K562 (cell line): ENCODE data around the gene ATAD2B. TPM values are rescaled to one million over a fixed set of nuclear protein-coding genes. Genes with fewer than 3 reads are reported as not detected.
A peak's percentile ranks its signal among the peaks of the same experiment; 100 is the strongest.

Source experiments
- ATAC-seq: fragments of 200-7000 bp; cut with Tn5 transposase; 3 replicates; pipeline ENCODE4 v1.9.1; 2020; ENCODE audit warnings: moderate library complexity
- Bru-seq: library from RNA; stranded (reverse); fragments of 400-500 nt; gene quantifications from one replicate; lab custom pipeline; 2021; lab: Mats Ljungman, UMichigan
- BruChase-seq, 2 experiments: library from RNA; stranded (reverse); fragments of 400-500 nt; gene quantifications; one replicate each; lab custom pipeline; 2021; lab: Mats Ljungman, UMichigan
- BruUV-seq: library from RNA; stranded (reverse); fragments of 400-500 nt; replicated peaks from 2 replicates; lab custom pipeline; 2021; lab: Mats Ljungman, UMichigan
- CTCF ChIA-PET: fragments of 300-600 bp; formaldehyde crosslinking; extraction: SDS; loops from one replicate; lab custom pipeline; 2021; ENCODE audit warnings: low intra/inter-chr PET ratio; lab: Yijun Ruan, JAX
- POLR2A ChIA-PET: fragments of 300-600, 350-650 bp; sonication (Branson Sonifier 250); formaldehyde crosslinking; extraction: SDS; loops from one replicate; lab custom pipeline; 2021; ENCODE audit warnings: antibody characterized with exemption, inconsistent platforms; lab: Yijun Ruan, JAX
- DNase-seq, 4 experiments: peaks; one replicate each; pipeline versions ENCODE4 v3.0.0 to v3.0.0-alpha.2; 2011 to 2018; ENCODE audit warnings: low spot score in 3 of 4, mixed read lengths in 3 of 4; ENCODE audit errors: extremely low read depth in 1 of 4
- FAIRE-seq: peaks from 2 replicates; lab custom pipeline; 2011; peaks lifted over from hg19 to GRCh38; lab: Jason Lieb, UNC
- H2AFZ ChIP-seq: 2 replicates; pipeline ENCODE4 v1.6.0; 2011; ENCODE audit warnings: low read depth, low read length, control low read depth, inconsistent platforms
- H3K27ac ChIP-seq: fragments of 200-600 bp; 3 replicates; pipeline ENCODE4 v1.8.0; 2011; ENCODE audit warnings: low read depth, mild to moderate bottlenecking, control low read depth, inconsistent platforms, low read length, moderate library complexity, mixed read lengths; ENCODE audit errors: extremely low read depth
- H3K27me3 ChIP-seq, 2 experiments: fragments of 300-600 bp in 1 of 2; 2 replicates in 1 of 2; 3 replicates in 1 of 2; pipeline versions ENCODE4 v1.6.0 to v1.8.0; 2011; ENCODE audit warnings: inconsistent platforms in 2 of 2, low read length in 2 of 2, mild to moderate bottlenecking in 1 of 2, mixed read lengths in 1 of 2, moderate library complexity in 1 of 2; ENCODE audit not compliant: control insufficient read depth in 2 of 2, insufficient read depth in 2 of 2
- H3K36me3 ChIP-seq: fragments of 300-600 bp; 3 replicates; pipeline ENCODE4 v1.8.0; 2011; ENCODE audit warnings: mild to moderate bottlenecking, low read length, inconsistent platforms; ENCODE audit not compliant: control insufficient read depth, insufficient read depth
- H3K4me1 ChIP-seq, 2 experiments: fragments of 200-600 bp in 1 of 2; replicated peaks in 1 of 2; 2 replicates in 1 of 2; 3 replicates in 1 of 2; pipeline versions ENCODE4 v1.5.1 to v1.8.0; 2011; ENCODE audit warnings: inconsistent platforms in 2 of 2, low read length in 2 of 2, mild to moderate bottlenecking in 1 of 2, mixed read lengths in 1 of 2, moderate library complexity in 1 of 2; ENCODE audit not compliant: control insufficient read depth in 2 of 2, insufficient read depth in 2 of 2
- H3K4me2 ChIP-seq: 2 replicates; pipeline ENCODE4 v1.6.1; 2011; ENCODE audit warnings: low read length, control low read depth, inconsistent platforms, mixed read lengths; ENCODE audit not compliant: insufficient read depth
- H3K4me3 ChIP-seq: fragments of 200-600 bp; sonication (generic), shearing (Covaris generic); 2 replicates; pipeline ENCODE4 v1.5.1; 2016; ENCODE audit warnings: control low read depth, inconsistent platforms
- H3K79me2 ChIP-seq: fragments of 200-600 bp; 3 replicates; pipeline ENCODE4 v1.8.0; 2011; ENCODE audit warnings: low read length, inconsistent platforms; ENCODE audit not compliant: control insufficient read depth, insufficient read depth
- H3K9ac ChIP-seq, 2 experiments: 2 replicates each; pipeline versions ENCODE4 v1.6.0 to v1.6.1; 2011; ENCODE audit warnings: low read depth in 2 of 2, low read length in 2 of 2, control low read depth in 1 of 2, inconsistent platforms in 1 of 2, mild to moderate bottlenecking in 1 of 2, mixed read lengths in 1 of 2; ENCODE audit not compliant: insufficient read depth in 1 of 2
- H3K9me1 ChIP-seq: one replicate; pipeline ENCODE4 v1.6.0; 2011; ENCODE audit warnings: inconsistent platforms, mild to moderate bottlenecking, low read length, moderate library complexity; ENCODE audit not compliant: control insufficient read depth, insufficient read depth
- H3K9me3 ChIP-seq: replicated peaks from 2 replicates; pipeline ENCODE4 v1.5.1; 2011; ENCODE audit warnings: low read depth, low read length, inconsistent platforms; ENCODE audit not compliant: control insufficient read depth, insufficient read depth
- H4K20me1 ChIP-seq: replicated peaks from 2 replicates; pipeline ENCODE4 v1.6.1; 2011; ENCODE audit warnings: low read length, inconsistent platforms, mixed read lengths; ENCODE audit not compliant: control insufficient read depth, insufficient read depth
- HNRNPLL ChIP-seq: fragments of 200-400 bp; formaldehyde crosslinking; IDR thresholded peaks from 2 replicates; pipeline ENCODE4 v1.6.1; 2017; ENCODE audit warnings: low read length, low read depth, mild to moderate bottlenecking; ENCODE audit not compliant: poor library complexity, severe bottlenecking
- MCM2 ChIP-seq: fragments of 450-650 bp; IDR thresholded peaks from 2 replicates; pipeline ENCODE4 v1.6.1; 2017; ENCODE audit warnings: low read depth, mild to moderate bottlenecking
- NCOA4 ChIP-seq: fragments of 450-650 bp; IDR thresholded peaks from 2 replicates; pipeline ENCODE4 v1.6.1; 2018; ENCODE audit warnings: mild to moderate bottlenecking; ENCODE audit not compliant: partially characterized antibody
- NFRKB ChIP-seq: fragments of 450-650 bp; IDR thresholded peaks from 2 replicates; pipeline ENCODE4 v1.6.1; 2016; ENCODE audit warnings: low read depth
- POLR2AphosphoS2 ChIP-seq: IDR thresholded peaks from 2 replicates; pipeline ENCODE4 v1.6.1; 2012; ENCODE audit warnings: low read length, improper control_type of control experiment
- PPARD ChIP-seq: fragments of 250-450 bp; sonication (Bioruptor Pico); IDR thresholded peaks from 2 replicates; pipeline ENCODE4 v1.8.0; 2022; ENCODE audit warnings: inconsistent platforms, mild to moderate bottlenecking, moderate library complexity
- SMARCB1 ChIP-seq: IDR thresholded peaks from 2 replicates; pipeline ENCODE4 v1.6.1; 2011; ENCODE audit warnings: improper control_type of control experiment, low read depth; ENCODE audit not compliant: insufficient read length
- TCF3 ChIP-seq: sonication (generic); formaldehyde crosslinking; IDR thresholded peaks from 2 replicates; pipeline ENCODE4 v1.4.0; 2020; ENCODE audit warnings: mild to moderate bottlenecking, missing genetic modification reagents
- TCFL5 ChIP-seq: fragments of 250-450 bp; sonication (Bioruptor Pico); conservative IDR thresholded peaks from 2 replicates; pipeline ENCODE4 v1.6.1; 2021; ENCODE audit warnings: mild to moderate bottlenecking, moderate library complexity, matching md5 sums
- ZBTB8A ChIP-seq: fragments of 450-650 bp; IDR thresholded peaks from 2 replicates; pipeline ENCODE4 v1.6.1; 2018; ENCODE audit warnings: mild to moderate bottlenecking, moderate library complexity; ENCODE audit not compliant: partially characterized antibody
- ZNF436 ChIP-seq: fragments of 250-450, 450-650 bp; sonication (Bioruptor Pico); formaldehyde crosslinking; IDR thresholded peaks from 2 replicates; pipeline ENCODE4 v1.7.0; 2020; ENCODE audit warnings: mild to moderate bottlenecking
- WGBS: fragments of 100-300 bp; shearing (Covaris generic); methylation state at CpG from one replicate; pipeline ENCODE4 v1.1.6; 2016; ENCODE audit warnings: low coverage, mixed read lengths; ENCODE audit not compliant: insufficient coverage; ENCODE audit errors: missing lambda C conversion rate; 5-methylcytosine and 5-hydroxymethylcytosine counted together
- in situ Hi-C: fragments of 300-500 bp; cut with MboI; formaldehyde crosslinking; loops from 4 replicates; pipeline ENCODE4 v1.15.0; 2018; ENCODE audit warnings: inconsistent platforms, mixed read lengths
- intact Hi-C: fragments of 100-400 bp; cut with micrococcal nuclease; formaldehyde crosslinking; loops from 2 replicates; pipeline ENCODE4 v1.14.2; 2022
- long read RNA-seq, 3 experiments: library from polyadenylated mRNA in 2 of 3; library from RNA in 1 of 3; unstranded in 2 of 3; stranded (forward) in 1 of 3; transcript quantifications; one replicate each; pipeline ENCODE4 v2.0.0, GENCODE V29; 2019 to 2022
- polyA minus RNA-seq, 3 experiments: library from RNA; depleted of rRNA, polyadenylated mRNA; stranded (reverse); fragments of >200 nt; gene quantifications; 2 replicates each; pipeline ENCODE4 v1.2.3, GENCODE V29; 2011
- polyA plus RNA-seq, 8 experiments: library from polyadenylated mRNA; depleted of rRNA in 4 of 8; stranded (reverse) in 5 of 8; unstranded in 3 of 8; fragments of >200 nt; fragmentation: Nextera tagmentation in 2 of 8; fragmentation: Illumina TruSeq in 1 of 8; extraction: Ambion mirVana in 2 of 8; extraction: Trizol in 1 of 8; gene quantifications; 2 replicates each; pipeline versions ENCODE4 v1.2.1 to v1.2.3, GENCODE V29; 2011 to 2014; ENCODE audit warnings: inconsistent platforms in 1 of 8, missing spikeins in 1 of 8
- total RNA-seq, 7 experiments: library from RNA; depleted of rRNA in 6 of 7; stranded (reverse); fragments of >200 nt in 6 of 7; fragmentation: Illumina TruSeq in 2 of 7; extraction: Trizol in 2 of 7; gene quantifications; 2 replicates each; pipeline versions ENCODE4 v1.2.1 to v1.2.3, GENCODE V29; 2011 to 2021; ENCODE audit warnings: low replicate concordance in 1 of 7

The ATAD2B gene
- 28.1 and 119 TPM in 2 replicates for total RNA-seq (2011; cell fraction: chromatin; rRNA removed; ENCODE audit: low replicate concordance)
- 12.7 and 18.3 TPM in 2 replicates for total RNA-seq (2011; cell fraction: nucleolus; rRNA removed)
- total RNA-seq (2011; cell fraction: nucleoplasm; rRNA removed): 37.1 and 61.3 TPM in 2 replicates
- 10.8 and 11.4 TPM in 2 replicates for total RNA-seq (2014; rRNA removed)
- total RNA-seq (2014; rRNA removed; fragmentation: Illumina TruSeq; extraction: Trizol): 21.6 and 22.4 TPM in 2 replicates
- total RNA-seq (2015; rRNA removed; fragmentation: Illumina TruSeq; extraction: Trizol): 20.6 and 21.6 TPM in 2 replicates
- 18.5 and 18.8 TPM in 2 replicates for total RNA-seq (2021)
- 11.0 and 11.7 TPM in 2 replicates for polyA plus RNA-seq (2011; rRNA removed)
- polyA plus RNA-seq (2011; cell fraction: cytosol; rRNA removed): 1.6 and 4.6 TPM in 2 replicates
- polyA plus RNA-seq (2011; cell fraction: nucleus; rRNA removed): 18.8 and 26.5 TPM in 2 replicates
- polyA plus RNA-seq (2012): 5.6 TPM in 2 replicates
- 8.9 and 10.9 TPM in 2 replicates for polyA plus RNA-seq (2014; fragmentation: Illumina TruSeq; extraction: Trizol)
- polyA plus RNA-seq (2014; fragmentation: Nextera tagmentation; extraction: Ambion mirVana): 1 to 10 TPM; 3.2 to 4.0 TPM
- polyA plus RNA-seq (2014; rRNA removed): 6.4 and 7.7 TPM in 2 replicates
- 30.0 and 41.1 TPM in 2 replicates for polyA minus RNA-seq (2011; rRNA and poly(A)+ RNA removed)
- polyA minus RNA-seq (2011; cell fraction: cytosol; rRNA and poly(A)+ RNA removed): 8.7 TPM in 2 replicates
- polyA minus RNA-seq (2011; cell fraction: nucleus; rRNA and poly(A)+ RNA removed): 37.0 and 67.3 TPM in 2 replicates
- Bru-seq, nascent RNA: percentile 76 among the genes with signal in this experiment
- BruChase-seq, experiment 1, labeled RNA remaining after a 2-hour chase: percentile 83 among the genes with signal in this experiment
- BruChase-seq, experiment 2, labeled RNA remaining after a 6-hour chase: percentile 83 among the genes with signal in this experiment
- long read RNA-seq, experiment 1, full-length matches to known transcripts: 5 of 54 reads
- long read RNA-seq, experiment 1, partial matches to known transcripts: 16 of 54 reads
- long read RNA-seq, experiment 1, other reads (novel, unspliced or antisense): 33 of 54 reads
- long read RNA-seq, experiment 2, full-length matches to known transcripts: 1 of 3 reads
- long read RNA-seq, experiment 2, partial matches to known transcripts: 1 of 3 reads
- long read RNA-seq, experiment 2, other reads (novel, unspliced or antisense): 1 of 3 reads
- long read RNA-seq, experiment 3, partial matches to known transcripts: 2 of 2 reads
- long read RNA-seq, experiment 3, other reads (novel, unspliced or antisense): 0 of 2 reads

DNA sequence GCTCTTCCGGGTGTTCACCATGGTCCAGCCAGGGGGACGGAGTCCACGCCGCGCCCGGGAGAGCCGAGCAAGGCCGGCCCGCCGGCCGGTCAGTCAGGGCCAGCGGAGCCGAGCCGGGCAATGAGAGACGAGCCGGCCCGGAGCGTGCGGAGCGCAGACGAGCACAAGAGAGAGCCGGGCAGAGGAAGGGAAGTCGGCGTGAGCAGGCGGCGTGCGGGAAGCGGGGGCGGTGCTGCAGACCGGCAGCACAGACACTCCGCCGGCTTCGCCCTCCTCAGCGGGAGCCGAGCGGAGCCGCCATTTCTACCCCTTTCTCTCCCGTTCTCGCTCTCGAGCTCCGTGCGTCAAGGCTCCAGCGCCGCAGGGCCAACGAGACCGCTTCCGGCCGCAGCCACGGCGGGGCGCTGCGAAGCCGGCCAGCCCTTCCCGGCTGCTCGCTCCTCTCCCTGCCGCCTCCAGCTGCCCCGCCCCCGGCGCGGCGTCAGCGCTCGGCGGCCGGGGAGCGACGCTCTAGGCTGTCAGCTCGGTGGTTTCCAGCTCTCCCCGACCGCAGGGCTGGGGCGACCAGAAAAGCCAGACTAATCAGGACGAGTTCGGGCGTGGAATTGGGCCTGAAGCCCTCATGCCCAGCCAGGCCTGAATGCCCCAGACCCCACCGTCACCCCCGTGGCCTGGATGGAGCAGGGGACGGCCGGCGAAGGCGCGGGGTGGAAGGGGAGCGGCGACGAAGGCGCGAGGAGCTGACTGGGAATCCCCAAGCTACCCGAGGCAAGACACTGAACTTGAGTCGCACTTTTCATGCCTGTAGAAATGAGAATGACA, at the start of gene ATAD2B:
Gene ATAD2B (minus strand): TSS at position 374 of the 822 bp plus-strand sequence. CDS start 353 bp downstream, at position 21.
- ATAC-seq: peak; percentile 92
- POLR2A ChIA-PET: interaction anchor here (0.5 to 3.0 kb wide), 17 partner anchors 9 to 234 kb away, joined by 3 to 54 read pairs (median 4); partner anchors contain the start of genes MFSD2B, SF3B6, TP53I3 and UBXN2A
- no peaks in the 10 kb centered on the region for H3K9me1 ChIP-seq
- no peaks in the 10 kb centered on the region; the same call in 1 of the 2 replicates for H3K9me3 ChIP-seq
- CTCF ChIA-PET: interaction anchor here (0.5 to 2.8 kb wide), 4 partner anchors 103 to 455 kb away, joined by 3 to 10 read pairs (median 5); partner anchors contain the start of gene TP53I3
- peak within 1 kb of the TSS; percentile 97 for H3K4me2 ChIP-seq
- no peaks in the 10 kb centered on the region for H4K20me1 ChIP-seq
- H3K36me3 ChIP-seq: peaks cover 7% of the 10 kb centered on the region; the same call in 1 of the 3 replicates
- H3K9ac ChIP-seq: peak within 1 kb of the TSS; percentile 94 to 100
- in situ Hi-C loops (no loop called here), intact Hi-C loops (loop anchor here (1.0 to 5.0 kb wide), 6 partner anchors 12 to 237 kb away; partner anchors contain the start of genes SF3B6 and TP53I3)
- peaks cover 67% of the 10 kb centered on the region for H3K79me2 ChIP-seq
- 2% methylated on average over 71 of the region's 88 CpGs for WGBS
- peak within 1 kb of the TSS; percentile 86 for H3K4me3 ChIP-seq
- H2AFZ ChIP-seq: peak within 1 kb of the TSS; percentile 98
- H3K27ac ChIP-seq: peak within 1 kb of the TSS; percentile 96
- H3K27me3 ChIP-seq: no peaks in the 10 kb centered on the region
- BruUV-seq: no TSS peak
- DNase-seq: peak; percentile 94 to 96 (median 94)
- peaks cover 3 to 21% of the 10 kb centered on the region in 2 experiments; a peak in 2 of 5 replicates for H3K4me1 ChIP-seq
- FAIRE-seq: peak; percentile 86
- TF ChIP-seq TCF3 (CRISPR knock-in tag) (peak; percentile 48), HNRNPLL (peak; percentile 29), ZBTB8A (no peak), MCM2 (no peak), SMARCB1 (no peak), TCFL5 (CRISPR knock-in tag) (no peak), NFRKB (peak; percentile 90; the same call in 1 of the 2 replicates), POLR2AphosphoS2 (peak; percentile 74; the same call in 1 of the 2 replicates), NCOA4 (no peak), ZNF436 (CRISPR knock-in tag) (no peak), PPARD (CRISPR knock-in tag) (no peak)
